ENCODE measurements around the gene HRAS. TPM values are rescaled to one million over a fixed set of nuclear protein-coding genes. Genes with fewer than 3 reads are reported as not detected.

HRAS gene
- total and polyA plus RNA-seq, 2 of the 8 experiments (the other 6 are each of a cell fraction or from before 2014, with no cell fraction given): 44.3 to 54.7 TPM

DNA sequence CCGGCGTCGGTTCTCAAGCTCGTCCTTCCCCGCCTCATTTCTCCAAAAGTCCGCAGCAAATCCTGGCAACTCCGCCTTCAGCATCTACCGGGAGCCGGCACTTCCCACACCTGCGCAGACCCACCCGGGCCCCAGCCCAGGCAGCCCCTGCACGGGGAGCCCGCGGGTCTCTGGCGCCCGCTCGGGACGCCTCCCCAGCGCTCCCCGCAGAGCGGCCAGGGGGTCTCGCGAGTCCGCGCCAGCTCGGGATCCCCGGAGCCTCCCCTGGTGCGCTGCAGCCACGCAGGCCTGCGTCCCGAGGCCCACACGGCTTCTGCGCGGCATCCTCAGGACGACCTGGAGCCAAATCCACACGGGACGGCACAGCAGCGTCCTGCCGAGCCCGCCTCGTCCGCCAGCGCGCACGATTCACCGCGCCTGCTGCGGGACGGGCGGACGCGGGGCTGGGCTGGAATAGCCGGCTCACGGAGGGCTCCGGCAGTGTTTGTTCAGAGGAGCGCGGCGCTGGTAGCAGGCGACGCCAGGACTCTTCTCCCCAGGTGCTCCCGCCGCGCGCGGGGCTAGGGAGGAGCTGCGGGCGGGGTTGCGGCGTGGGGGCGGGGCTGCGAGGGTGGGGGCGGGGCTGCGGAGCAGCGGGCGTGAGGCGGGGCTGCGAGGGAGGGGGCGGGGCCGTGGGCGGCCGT, 40.1 kb upstream of the HRAS start (continued):
- TF ChIP-seq SIX5 (IDR thresholded peaks at IDR 0.05; ENCODE audit: low read depth, low read length) (no peak), NRF1 (IDR thresholded peaks at IDR 0.05; ENCODE audit: low read depth, low read length) (no peak), SP4 (IDR thresholded peaks at IDR 0.05; ENCODE audit: low read length) (no peak; the same call in 1 of the 2 replicates), ZNF274 (IDR thresholded peaks at IDR 0.05; ENCODE audit: borderline replicate concordance, extremely low read depth, low read length) (no peak), SIN3A (conservative IDR thresholded peaks at IDR 0.05 in 1 of 2, IDR thresholded peaks at IDR 0.05 in 1 of 2; ENCODE audit: low read depth in 1 of 2, low read length in 2 of 2) (no peak), KDM1A (IDR thresholded peaks at IDR 0.05; ENCODE audit: borderline replicate concordance, low read length) (no peak), CEBPB (IDR thresholded peaks at IDR 0.05; ENCODE audit: low read depth, low read length) (no peak), TEAD4 (IDR thresholded peaks at IDR 0.05; ENCODE audit: low read depth, low read length) (no peak), SIRT6 (IDR thresholded peaks at IDR 0.05; ENCODE audit: low read length) (no peak), GABPA (IDR thresholded peaks at IDR 0.05; ENCODE audit: borderline replicate concordance, insufficient read depth, low read length) (no peak), KDM4A (IDR thresholded peaks at IDR 0.05; ENCODE audit: low read depth, low read length, severe bottlenecking) (peak; percentile 84), FOSL1 (IDR thresholded peaks at IDR 0.05; ENCODE audit: insufficient read depth, low read depth, low read length) (no peak), KDM5A (IDR thresholded peaks at IDR 0.05; ENCODE audit: low read length) (no peak), PHF8 (conservative IDR thresholded peaks at IDR 0.05; ENCODE audit: low read depth, low read length) (no peak), POLR2A (IDR thresholded peaks at IDR 0.05; ENCODE audit: control extremely low read depth in 1 of 2, low read depth in 2 of 2, low read length in 2 of 2) (no peak), CBX5 (IDR thresholded peaks at IDR 0.05; ENCODE audit: low read depth, low read length) (no peak), CTBP2 (IDR thresholded peaks at IDR 0.05; ENCODE audit: borderline replicate concordance, insufficient read depth, insufficient read length, low read length) (peak; percentile 60), RFX5 (IDR thresholded peaks at IDR 0.05; ENCODE audit: borderline replicate concordance, low read depth, low read length) (no peak), TAF1 (IDR thresholded peaks at IDR 0.05; ENCODE audit: low read depth, low read length) (no peak), HDAC6 (IDR thresholded peaks at IDR 0.05; ENCODE audit: low read depth, low read length) (no peak), EZH2 (IDR thresholded peaks at IDR 0.05; ENCODE audit: low read depth, low read length, severe bottlenecking) (peak; percentile 58), SRF (IDR thresholded peaks at IDR 0.05; ENCODE audit: low read depth, low read length) (no peak)
- TF ChIP-seq, protein P1, sequence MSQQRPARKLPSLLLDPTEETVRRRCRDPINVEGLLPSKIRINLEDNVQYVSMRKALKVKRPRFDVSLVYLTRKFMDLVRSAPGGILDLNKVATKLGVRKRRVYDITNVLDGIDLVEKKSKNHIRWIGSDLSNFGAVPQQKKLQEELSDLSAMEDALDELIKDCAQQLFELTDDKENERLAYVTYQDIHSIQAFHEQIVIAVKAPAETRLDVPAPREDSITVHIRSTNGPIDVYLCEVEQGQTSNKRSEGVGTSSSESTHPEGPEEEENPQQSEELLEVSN (IDR thresholded peaks at IDR 0.05): 0 out of 2 replicates have a peak, but pooled peaks have one; percentile 46
- TF ChIP-seq, protein P2, sequence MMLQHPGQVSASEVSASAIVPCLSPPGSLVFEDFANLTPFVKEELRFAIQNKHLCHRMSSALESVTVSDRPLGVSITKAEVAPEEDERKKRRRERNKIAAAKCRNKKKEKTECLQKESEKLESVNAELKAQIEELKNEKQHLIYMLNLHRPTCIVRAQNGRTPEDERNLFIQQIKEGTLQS (IDR thresholded peaks at IDR 0.05; ENCODE audit: insufficient read depth, low read depth, low read length): no peak

Data from H1 (cell line).